Small intestine (tissue), 7 donors: Measurements from ENCODE around the gene PDZRN4. TPM values are rescaled to one million over a fixed set of nuclear protein-coding genes. Genes with fewer than 3 reads are reported as not detected.

Experiments used
- DNase-seq, 2 donors: peaks; one replicate each; pipeline versions ENCODE4 v3.0.0 to v3.0.0-alpha.2; 2013
- FAIRE-seq: peaks from 2 replicates; lab custom pipeline; 2012; peaks lifted over from hg19 to GRCh38; lab: Jason Lieb, UNC
- H3K27ac ChIP-seq, 3 donors: one replicate each; pipeline ENCODE4 v1.5.1; 2013; ENCODE audit warnings: low read length in 2 of 3, mild to moderate bottlenecking in 2 of 3, control low read depth in 1 of 3, inconsistent platforms in 1 of 3, low read depth in 1 of 3, moderate library complexity in 1 of 3
- H3K27me3 ChIP-seq, 3 donors: one replicate each; pipeline ENCODE4 v1.6.1; 2013; ENCODE audit warnings: low read length in 3 of 3, inconsistent platforms in 1 of 3; ENCODE audit not compliant: control insufficient read depth in 3 of 3, insufficient read depth in 3 of 3
- H3K36me3 ChIP-seq, 3 donors: one replicate each; pipeline ENCODE4 v1.6.1; 2013; ENCODE audit warnings: low read length in 3 of 3, inconsistent platforms in 1 of 3, low read depth in 1 of 3, mild to moderate bottlenecking in 1 of 3, moderate library complexity in 1 of 3; ENCODE audit not compliant: control insufficient read depth in 3 of 3, insufficient read depth in 2 of 3
- H3K4me1 ChIP-seq, 3 donors: one replicate each; pipeline ENCODE4 v1.6.1; 2013; ENCODE audit warnings: low read length in 2 of 3, inconsistent platforms in 1 of 3, low read depth in 1 of 3, mild to moderate bottlenecking in 1 of 3, moderate library complexity in 1 of 3; ENCODE audit not compliant: control insufficient read depth in 3 of 3, insufficient read depth in 2 of 3
- H3K4me3 ChIP-seq, 3 donors: one replicate each; pipeline ENCODE4 v1.5.1; 2013; ENCODE audit warnings: low read length in 3 of 3, control low read depth in 1 of 3, inconsistent platforms in 1 of 3, low read depth in 1 of 3, mild to moderate bottlenecking in 1 of 3, moderate library complexity in 1 of 3
- H3K9me3 ChIP-seq, 2 donors: one replicate each; pipeline ENCODE4 v1.6.1; 2013; ENCODE audit warnings: low read depth in 1 of 2, low read length in 1 of 2; ENCODE audit not compliant: control insufficient read depth in 2 of 2, insufficient read depth in 1 of 2
- WGBS, 3 donors: extraction: QIAGEN DNeasy Blood & Tissue Kit; methylation state at CpG; one replicate each; pipeline ENCODE4 v1.1.7; 2013; 5-methylcytosine and 5-hydroxymethylcytosine counted together
- polyA plus RNA-seq, 4 donors: library from polyadenylated mRNA; stranded (reverse) in 3 of 4; unstranded in 1 of 4; fragments of 200-250 nt in 3 of 4; fragments of 120-200 nt in 1 of 4; gene quantifications; one replicate each; pipeline versions ENCODE4 v1.2.1 to v1.2.3, GENCODE V29; 2013
- donor health status: healthy with polysubstance abuse.
- donor health status: control.
- donor health status: control.
- donor health status: Bipolar disorder and iron deficiency.
- donor health status: healthy.

The PDZRN4 gene
- polyA plus RNA-seq, 4 donors, result 0.27 to 0.88 (median 0.27) TPM; not detected in 1

DNA sequence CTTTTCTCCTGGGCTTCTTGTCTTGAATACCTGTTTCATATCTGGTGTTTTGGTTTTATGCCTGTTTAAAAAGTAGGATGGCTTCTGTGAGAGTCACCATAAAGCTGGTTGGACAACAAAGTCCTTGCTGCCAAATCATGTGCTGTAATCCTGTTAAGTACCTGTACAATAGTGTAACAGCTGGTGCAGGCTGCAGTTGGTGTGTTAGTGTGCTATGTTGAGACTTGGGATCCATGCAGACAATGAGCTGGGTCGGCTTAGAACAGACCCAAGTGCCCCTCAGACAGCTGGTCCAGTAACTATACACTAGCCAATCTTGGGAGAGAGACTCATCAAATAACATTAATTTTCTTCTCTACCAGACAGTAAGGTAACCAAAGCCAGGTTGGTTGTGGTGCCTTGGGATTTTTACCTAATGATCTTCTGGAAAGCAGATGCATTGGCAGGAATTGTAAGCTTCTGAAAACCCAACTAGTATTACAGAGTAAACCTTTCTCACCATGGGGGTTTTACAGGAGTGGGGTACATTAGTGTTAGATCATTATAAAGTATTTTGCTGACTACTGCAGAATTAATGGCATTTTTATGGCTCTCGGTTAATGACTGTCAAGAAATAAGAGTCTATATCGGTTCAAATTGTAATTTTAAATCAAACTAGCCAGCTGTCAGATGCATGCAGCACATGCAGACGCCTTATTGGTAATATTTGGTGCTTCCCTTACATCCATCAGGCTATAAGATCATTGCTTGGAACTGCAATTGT is 231.2 kb downstream of the PDZRN4 start:
- Histone ChIP-seq H3K4me1 (no peaks in the 10 kb centered on the region), H3K27me3 (no peaks in the 10 kb centered on the region), H3K36me3 (no peaks in the 10 kb centered on the region), H3K4me3 (no peak overlapping the region), H3K27ac (no peak overlapping the region), H3K9me3 (no peaks in the 10 kb centered on the region)
- no peak for FAIRE-seq
- 55 to 71% (median 57%) methylated on average over 4 of the region's 4 CpGs for WGBS, 3 donors
- no peak for DNase-seq

DNA sequence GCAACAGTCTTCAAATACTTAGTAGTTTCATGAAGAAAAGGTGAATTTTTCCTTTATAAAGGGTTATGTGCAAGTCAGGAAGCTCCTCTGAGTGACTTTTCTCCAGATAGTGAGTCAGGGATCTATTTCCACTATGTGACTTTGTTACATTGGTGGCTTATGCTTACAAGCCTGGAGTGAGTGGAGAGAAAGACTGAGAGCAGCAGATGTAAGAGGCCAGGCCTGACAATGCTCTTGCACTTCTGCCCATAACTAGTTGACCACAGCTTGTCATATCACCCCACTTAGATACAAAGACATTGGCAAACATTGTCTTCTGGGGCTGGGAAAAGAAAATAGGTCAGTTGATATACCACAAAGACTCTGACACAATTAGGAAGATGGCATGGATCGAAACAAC is 236.5 kb downstream of the PDZRN4 start:
- Histone ChIP-seq H3K9me3 (no peaks in the 10 kb centered on the region), H3K36me3 (no peaks in the 10 kb centered on the region), H3K4me3 (no peak overlapping the region), H3K27me3 (no peaks in the 10 kb centered on the region), H3K27ac (no peak overlapping the region), H3K4me1 (no peaks in the 10 kb centered on the region)
- 76 to 83% (median 82%) methylated on average over 1 of the region's 1 CpG for WGBS, 3 donors
- DNase-seq (no peak), FAIRE-seq (no peak)

DNA sequence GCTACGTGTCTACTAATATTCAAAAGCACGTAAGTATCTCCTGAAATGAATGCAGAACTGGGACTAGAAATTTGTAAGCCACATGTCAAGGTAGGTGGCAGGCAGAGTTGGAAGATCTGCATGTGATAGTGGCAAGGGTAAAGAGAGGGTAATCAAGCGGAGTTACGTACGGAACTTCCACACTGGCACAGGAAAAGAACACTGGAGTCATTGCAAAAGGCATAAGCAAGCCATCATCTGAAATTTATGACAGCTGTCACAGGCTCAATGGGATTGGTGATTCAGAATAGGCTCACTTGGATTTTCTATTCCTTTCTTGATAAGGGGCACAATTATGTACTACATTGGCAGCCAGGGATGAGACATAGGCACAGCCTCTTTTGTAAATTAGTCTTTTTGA is 245.3 kb downstream of the PDZRN4 start:
- Histone ChIP-seq H3K27ac (no peak overlapping the region), H3K36me3 (no peaks in the 10 kb centered on the region), H3K4me3 (no peak overlapping the region), H3K9me3 (peaks cover 0 to 1% of the 10 kb centered on the region in 2 donors), H3K27me3 (no peaks in the 10 kb centered on the region), H3K4me1 (no peaks in the 10 kb centered on the region)
- DNase-seq, result no peak
- 89 to 91% (median 90%) methylated on average over 5 of the region's 5 CpGs for WGBS, 3 donors
- no peak for FAIRE-seq

DNA sequence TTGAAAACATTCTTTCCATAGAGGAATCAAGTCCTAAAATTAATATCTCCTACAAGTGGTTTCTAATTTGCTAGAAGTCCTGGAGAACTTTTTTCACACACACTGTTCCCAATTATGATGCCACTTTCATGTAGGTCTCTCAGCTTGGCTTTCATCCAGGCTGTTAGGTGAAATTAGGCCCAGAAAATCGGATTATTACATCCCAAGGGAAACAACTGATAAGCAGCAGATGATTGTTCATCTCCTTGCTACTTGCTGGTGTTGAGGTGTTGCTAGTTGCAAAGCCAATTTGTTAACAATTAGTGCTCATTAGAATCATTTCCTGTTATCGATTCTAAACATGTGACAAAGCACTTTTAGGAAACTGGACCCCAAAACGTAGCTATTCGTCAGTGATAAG is 248.0 kb downstream of the PDZRN4 start:
- DNase-seq (no peak), FAIRE-seq (no peak)
- H3K4me3 ChIP-seq, result no peak overlapping the region
- no peak overlapping the region for H3K27ac ChIP-seq
- no peaks in the 10 kb centered on the region for H3K27me3 ChIP-seq
- 48 to 64% (median 48%) methylated on average over 4 of the region's 4 CpGs for WGBS, 3 donors
- peaks cover 0 to 1% of the 10 kb centered on the region in 2 donors for H3K9me3 ChIP-seq
- H3K36me3 ChIP-seq, result no peaks in the 10 kb centered on the region
- no peaks in the 10 kb centered on the region for H3K4me1 ChIP-seq

DNA sequence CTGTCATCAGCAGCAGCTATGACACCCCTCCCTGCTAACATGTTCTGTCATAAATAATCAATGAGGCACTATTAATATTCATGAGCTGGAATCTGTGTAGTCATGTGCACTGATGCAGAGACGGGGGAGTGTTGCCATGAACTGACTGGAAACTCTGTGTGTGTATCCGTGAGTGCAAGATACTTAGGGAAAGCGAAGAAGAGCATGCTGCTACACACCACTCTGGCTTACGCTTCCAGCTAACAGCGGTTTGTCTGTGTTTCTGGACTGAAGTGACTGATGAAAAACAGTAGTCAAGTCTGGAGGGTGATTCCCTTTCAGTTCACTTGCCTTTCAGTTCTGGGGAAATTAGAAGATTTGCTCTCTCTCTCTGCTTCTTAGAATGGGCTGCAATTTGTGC is 249.4 kb downstream of the PDZRN4 start:
- no peak overlapping the region for H3K4me3 ChIP-seq
- peaks cover 0 to 1% of the 10 kb centered on the region in 2 donors for H3K9me3 ChIP-seq
- H3K36me3 ChIP-seq, result no peaks in the 10 kb centered on the region
- no peaks in the 10 kb centered on the region for H3K27me3 ChIP-seq
- DNase-seq, result no peak
- WGBS, 3 donors, result 71 to 81% (median 78%) methylated on average over 5 of the region's 5 CpGs
- no peak for FAIRE-seq
- no peak overlapping the region for H3K27ac ChIP-seq
- no peaks in the 10 kb centered on the region for H3K4me1 ChIP-seq

DNA sequence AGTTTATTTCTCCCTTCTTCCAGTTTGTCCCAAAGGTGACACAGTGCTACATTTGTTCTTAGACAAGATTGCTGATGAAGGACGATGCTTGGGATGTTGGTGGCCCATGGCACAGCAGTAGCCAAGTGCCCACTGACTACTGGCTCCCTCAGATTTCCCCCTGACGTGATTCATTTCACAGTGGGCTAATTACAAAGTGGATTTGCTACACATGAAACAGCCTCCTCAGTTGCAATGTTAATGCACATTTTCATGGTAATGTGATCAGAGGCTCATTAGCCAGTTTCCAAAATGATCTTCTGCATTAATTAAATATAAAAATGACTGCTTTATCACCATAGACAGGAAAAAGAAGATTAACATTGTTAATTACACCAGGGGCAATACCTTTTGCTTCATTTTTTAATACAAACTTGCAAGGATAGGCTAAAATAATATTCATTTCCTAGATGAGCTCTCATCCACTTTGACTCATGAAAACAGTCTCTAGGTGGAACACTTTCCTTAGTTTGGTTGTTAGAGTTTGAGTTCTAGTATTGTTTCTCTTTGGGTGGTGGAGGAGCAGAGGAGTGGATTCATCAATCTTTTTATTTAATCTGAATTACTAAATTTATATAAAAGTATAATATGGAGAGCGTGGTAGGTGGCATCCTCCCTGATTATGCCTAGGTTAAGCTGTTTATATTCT is 250.9 kb downstream of the PDZRN4 start:
- FAIRE-seq (no peak), DNase-seq (no peak)
- H3K4me3 ChIP-seq, result no peak overlapping the region
- 58 to 76% (median 59%) methylated on average over 3 of the region's 3 CpGs for WGBS, 3 donors
- no peaks in the 10 kb centered on the region for H3K27me3 ChIP-seq
- no peaks in the 10 kb centered on the region for H3K4me1 ChIP-seq
- H3K27ac ChIP-seq, result no peak overlapping the region
- H3K9me3 ChIP-seq, result no peaks in the 10 kb centered on the region
- H3K36me3 ChIP-seq, result no peaks in the 10 kb centered on the region

DNA sequence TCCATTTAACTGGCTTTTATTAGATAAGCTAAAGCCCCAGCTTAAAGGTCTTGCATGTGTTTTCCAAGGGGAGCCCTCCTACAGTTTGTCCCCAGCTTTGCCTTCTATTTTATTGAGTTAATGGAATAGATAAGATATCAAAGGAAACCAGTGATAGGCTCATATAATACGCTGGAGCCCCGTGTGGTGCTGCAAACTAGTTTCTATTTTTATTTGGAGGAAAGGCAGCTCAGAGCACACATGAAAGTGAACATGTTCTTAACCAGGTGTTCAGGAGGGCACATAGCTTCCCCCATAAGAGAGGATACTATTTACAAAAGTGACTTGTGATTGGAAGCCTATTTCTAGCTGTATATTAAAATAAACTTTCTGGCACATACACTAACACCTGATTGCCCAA is 251.7 kb downstream of the PDZRN4 start:
- H3K36me3 ChIP-seq, result no peaks in the 10 kb centered on the region
- H3K27ac ChIP-seq, result no peak overlapping the region
- no peaks in the 10 kb centered on the region for H3K9me3 ChIP-seq
- H3K4me3 ChIP-seq, result no peak overlapping the region
- DNase-seq, result no peak
- 2 to 28% (median 14%) methylated on average over 2 of the region's 2 CpGs for WGBS, 3 donors
- no peaks in the 10 kb centered on the region for H3K27me3 ChIP-seq
- no peaks in the 10 kb centered on the region for H3K4me1 ChIP-seq
- FAIRE-seq, result no peak

DNA sequence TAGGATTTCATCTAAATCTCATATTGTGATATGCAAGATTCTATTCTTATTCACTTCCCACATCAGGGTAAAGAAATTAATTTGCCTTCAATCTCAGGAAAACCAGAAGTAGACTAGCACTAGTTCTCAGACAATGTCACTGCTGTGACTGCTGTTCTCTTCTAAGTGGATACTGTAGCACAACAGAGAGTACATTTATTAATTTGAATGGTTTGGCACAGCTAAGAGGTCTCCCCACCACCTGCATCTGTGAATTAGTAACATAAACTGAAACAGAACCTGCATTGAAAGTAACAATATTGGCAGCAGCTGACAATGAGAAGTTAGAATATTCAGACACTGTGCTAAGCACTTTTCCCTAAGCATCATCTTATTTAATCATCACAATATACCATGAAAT is 253.1 kb downstream of the PDZRN4 start:
- Histone ChIP-seq H3K27me3 (no peaks in the 10 kb centered on the region), H3K36me3 (no peaks in the 10 kb centered on the region), H3K27ac (no peak overlapping the region), H3K4me1 (no peaks in the 10 kb centered on the region), H3K4me3 (no peak overlapping the region), H3K9me3 (no peaks in the 10 kb centered on the region)
- no peak for DNase-seq
- no peak for FAIRE-seq
